HG02970 (cell line): ENCODE measurements around the gene SH3BP1.
"Not testable (repeated sequence)": the region's sequence is repeated elsewhere in the genome, so short reads cannot be mapped to it uniquely, and the experiment has no call there.

Source experiments
- ATAC-seq: cut with Tn5 transposase; IDR thresholded peaks from one replicate; pipeline ENCODE4 v1.9.1; 2021; ENCODE audit warnings: mild to moderate bottlenecking, moderate library complexity, moderate number of reproducible peaks; ENCODE audit not compliant: unreplicated experiment, low FRiP score

SH3BP1 gene

GRCh38 chr22:37639070-37639760 lies at the start of gene SH3BP1:
SH3BP1 (plus strand) TSS chr22:37639669; CDS start chr22:37639788, 119 bp downstream.
- ATAC-seq = no peak

GRCh38 chr22:37591081-37591480 lies 48.4 kb upstream of the SH3BP1 start:
- ATAC-seq = not testable (repeated sequence)

GRCh38 chr22:37591823-37592404 lies 47.6 kb upstream of the SH3BP1 start:
- ATAC-seq = no peak

GRCh38 chr22:37594237-37594636 lies 45.2 kb upstream of the SH3BP1 start:
- no peak for ATAC-seq

- no peak for ATAC-seq
These were observed 40.3 kb upstream of the SH3BP1 start for GRCh38 chr22:37599153-37599552.

GRCh38 chr22:37601203-37601539 lies 38.3 kb upstream of the SH3BP1 start:
- no peak for ATAC-seq

- no peak for ATAC-seq
These were observed 37.7 kb upstream of the SH3BP1 start for GRCh38 chr22:37601540-37602442.

- ATAC-seq = not testable (repeated sequence)
These were observed 36.8 kb upstream of the SH3BP1 start for GRCh38 chr22:37602546-37603277.

- no peak for ATAC-seq
These were observed 35.4 kb upstream of the SH3BP1 start for GRCh38 chr22:37604074-37604473.

- no peak for ATAC-seq
These were observed 34.6 kb upstream of the SH3BP1 start for GRCh38 chr22:37604875-37605274.

- no peak for ATAC-seq
These were observed 32.2 kb upstream of the SH3BP1 start for GRCh38 chr22:37607010-37607934.

GRCh38 chr22:37607935-37608476 lies 31.5 kb upstream of the SH3BP1 start:
- ATAC-seq = no peak

- peak; percentile 86 for ATAC-seq
These were observed 30.8 kb upstream of the SH3BP1 start, which contains the start of gene GGA1 for GRCh38 chr22:37608477-37609239. GGA1 (plus strand) TSS chr22:37608834; CDS start chr22:37608861, 27 bp downstream.

- ATAC-seq = no peak
These were observed 30.0 kb upstream of the SH3BP1 start for GRCh38 chr22:37609240-37610152.

GRCh38 chr22:37610153-37610475 lies 29.4 kb upstream of the SH3BP1 start:
- ATAC-seq = not testable (repeated sequence)

GRCh38 chr22:37610480-37611129 lies 28.9 kb upstream of the SH3BP1 start:
- no peak for ATAC-seq

- ATAC-seq = no peak
These were observed 28.3 kb upstream of the SH3BP1 start for GRCh38 chr22:37611207-37611606.
